HG03135 (cell line): Measurements from ENCODE around the gene CBL.
"Not testable (repeated sequence)": the region's sequence is repeated elsewhere in the genome, so short reads cannot be mapped to it uniquely, and the experiment has no call there.

Experiments used
- ATAC-seq: cut with Tn5 transposase; IDR thresholded peaks from one replicate; pipeline ENCODE4 v1.9.1; 2021; ENCODE audit warnings: mild to moderate bottlenecking, moderate library complexity; ENCODE audit not compliant: unreplicated experiment

Gene CBL

DNA sequence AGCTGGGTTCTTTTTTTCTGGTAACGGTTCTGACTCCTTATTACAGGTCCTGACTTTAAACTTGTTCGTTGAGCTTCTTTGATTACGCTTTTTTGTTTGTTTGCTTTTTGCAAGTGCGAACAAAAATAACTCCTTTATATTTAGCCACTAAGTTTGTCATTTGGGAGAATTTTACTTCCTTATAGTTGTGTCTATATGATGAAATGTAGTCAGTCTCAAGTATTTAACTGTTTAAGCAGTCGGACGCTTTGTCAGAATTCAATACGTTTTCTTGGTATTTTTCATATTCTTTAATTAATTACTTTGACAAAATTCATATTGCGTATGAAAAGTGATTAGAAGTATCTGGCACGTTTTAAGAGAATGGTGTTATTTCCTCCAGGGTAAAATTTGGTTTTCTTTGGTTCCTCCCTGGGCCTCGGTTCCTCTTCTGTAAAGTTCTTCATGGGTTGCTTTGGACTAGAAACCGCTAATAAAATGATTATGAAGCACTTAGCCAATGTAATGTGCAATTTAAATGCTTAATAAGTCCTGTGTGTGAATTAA, 1.3 kb downstream of the CBL start:
- no peak for ATAC-seq

DNA sequence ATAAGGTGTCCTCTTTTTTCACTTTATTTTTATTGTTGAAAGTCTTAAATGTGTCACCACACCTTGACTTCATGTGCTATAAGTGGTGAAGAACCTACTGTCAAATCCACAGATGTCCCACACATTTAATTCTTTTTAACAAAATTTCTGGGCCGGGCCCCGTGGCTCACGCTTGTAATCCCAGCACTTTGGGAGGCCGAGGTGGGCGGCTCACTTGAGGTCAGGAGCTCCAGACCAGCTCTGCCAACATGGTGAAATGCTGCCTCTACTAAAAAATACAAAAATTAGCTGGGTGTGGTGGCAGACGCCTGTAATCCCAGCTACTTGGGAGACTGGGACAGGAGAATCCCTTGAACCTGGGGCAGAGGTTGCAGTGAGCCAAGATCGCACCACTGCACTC, 3.0 kb downstream of the CBL start:
- no peak for ATAC-seq

DNA sequence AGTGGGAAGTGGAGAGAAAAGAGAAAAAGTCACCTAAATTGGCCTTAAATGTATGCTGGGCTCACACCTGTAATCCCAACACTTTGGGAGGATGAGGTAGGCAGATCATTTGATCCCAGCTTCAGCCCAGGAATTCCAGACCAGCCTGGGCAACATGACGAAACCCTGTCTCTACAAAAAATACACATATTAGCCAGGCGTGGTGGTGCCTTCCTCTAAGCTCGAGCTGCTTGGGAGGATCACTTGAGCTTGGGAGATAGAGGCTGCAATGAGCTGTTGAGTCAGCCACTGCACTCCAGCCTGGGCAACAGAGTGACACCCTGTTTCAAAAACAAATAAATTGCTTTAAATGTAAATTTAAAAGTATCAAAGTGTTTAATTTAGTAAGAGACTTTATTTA, 3.9 kb downstream of the CBL start:
- no peak for ATAC-seq

DNA sequence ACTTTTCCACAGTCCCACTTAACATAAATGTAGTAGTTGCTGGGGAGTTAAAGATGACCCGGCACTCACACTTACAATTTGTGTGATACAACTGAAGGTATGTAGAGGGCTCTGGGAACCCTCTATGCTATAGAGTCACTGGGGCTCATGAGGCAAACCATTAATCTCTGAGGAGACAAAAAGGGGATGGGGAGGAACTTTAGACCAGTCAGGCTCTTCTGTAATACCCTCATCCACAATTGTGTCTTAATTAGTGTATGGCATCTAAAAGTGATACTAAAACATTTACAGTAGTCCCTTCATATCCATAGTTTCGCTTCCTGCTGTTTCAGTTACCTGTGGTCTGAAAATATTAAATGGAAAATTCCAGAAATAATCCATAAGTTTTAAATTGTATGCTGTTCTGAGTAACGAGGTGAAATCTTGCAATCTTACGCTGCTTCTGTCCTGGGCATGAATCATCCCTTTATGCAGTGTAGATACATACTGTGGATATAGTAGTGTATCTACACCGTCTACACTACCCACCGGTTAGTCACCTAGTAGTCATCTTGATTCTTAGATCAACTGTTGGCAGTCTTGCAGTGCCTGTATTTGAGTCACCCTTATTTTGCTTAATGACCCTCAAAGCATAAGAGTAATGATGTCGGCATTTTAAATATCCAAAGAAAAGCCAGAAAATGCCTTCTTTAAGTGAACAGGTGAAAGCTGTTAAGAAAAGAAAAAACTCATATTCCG, 12.2 kb downstream of the CBL start:
- ATAC-seq: no peak

DNA sequence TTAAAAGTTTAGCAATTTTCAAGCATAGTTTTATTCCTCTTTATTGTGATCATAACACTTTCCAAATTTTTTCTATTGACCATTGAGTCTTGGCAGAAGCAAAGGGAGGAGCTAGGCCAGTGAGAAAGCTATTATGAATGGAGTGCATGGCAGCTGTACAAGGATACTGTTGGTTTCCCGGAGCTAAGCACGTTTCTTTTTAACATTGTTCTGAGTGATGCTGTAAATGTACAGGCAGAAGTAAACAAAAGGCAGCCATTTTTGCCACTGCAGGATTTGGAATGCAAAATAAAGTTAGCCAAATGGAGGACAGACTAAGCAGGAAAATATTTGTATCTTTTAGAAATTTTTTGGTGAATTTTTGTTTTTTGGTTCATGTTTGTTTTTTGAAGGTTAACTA, 16.2 kb downstream of the CBL start:
- no peak for ATAC-seq

DNA sequence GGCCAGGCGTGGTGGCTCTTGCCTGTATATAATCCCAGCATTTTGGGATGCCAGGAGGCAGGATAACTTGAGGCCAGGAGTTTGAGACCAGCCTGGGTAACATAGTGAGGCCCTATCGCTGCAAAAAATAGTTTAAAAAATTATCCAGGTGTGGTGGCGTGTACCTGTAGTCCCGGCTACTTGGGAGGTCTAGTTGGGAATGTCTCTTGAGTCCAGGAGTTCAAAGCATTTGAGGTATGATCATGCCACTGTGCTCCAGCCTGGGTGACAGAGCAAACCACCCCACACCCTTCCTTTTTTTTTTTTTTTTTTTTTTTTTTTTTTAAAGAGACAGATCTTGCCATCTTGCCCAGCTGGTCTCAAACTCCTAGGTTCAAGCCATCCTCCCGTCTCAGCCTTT, 16.8 kb downstream of the CBL start:
- ATAC-seq: no peak

DNA sequence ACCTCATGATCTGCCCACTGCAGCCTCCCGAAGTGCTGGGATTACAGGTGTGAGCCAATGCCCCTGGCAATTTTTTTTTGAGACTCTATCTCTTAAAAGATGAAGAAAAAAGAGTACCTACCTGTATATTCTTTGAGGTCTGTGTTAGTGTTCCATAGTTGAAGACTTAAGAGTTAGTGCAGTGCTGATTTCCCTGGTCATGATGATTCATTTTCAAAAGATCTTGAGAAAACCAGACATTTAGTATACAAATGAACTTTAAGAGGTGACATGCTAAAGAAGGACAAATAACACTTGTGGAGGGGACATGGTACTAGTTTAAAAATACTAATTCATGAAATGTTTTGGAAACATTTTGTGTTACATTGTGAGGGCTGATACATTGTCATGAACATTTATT, 17.7 kb downstream of the CBL start:
- ATAC-seq: no peak

DNA sequence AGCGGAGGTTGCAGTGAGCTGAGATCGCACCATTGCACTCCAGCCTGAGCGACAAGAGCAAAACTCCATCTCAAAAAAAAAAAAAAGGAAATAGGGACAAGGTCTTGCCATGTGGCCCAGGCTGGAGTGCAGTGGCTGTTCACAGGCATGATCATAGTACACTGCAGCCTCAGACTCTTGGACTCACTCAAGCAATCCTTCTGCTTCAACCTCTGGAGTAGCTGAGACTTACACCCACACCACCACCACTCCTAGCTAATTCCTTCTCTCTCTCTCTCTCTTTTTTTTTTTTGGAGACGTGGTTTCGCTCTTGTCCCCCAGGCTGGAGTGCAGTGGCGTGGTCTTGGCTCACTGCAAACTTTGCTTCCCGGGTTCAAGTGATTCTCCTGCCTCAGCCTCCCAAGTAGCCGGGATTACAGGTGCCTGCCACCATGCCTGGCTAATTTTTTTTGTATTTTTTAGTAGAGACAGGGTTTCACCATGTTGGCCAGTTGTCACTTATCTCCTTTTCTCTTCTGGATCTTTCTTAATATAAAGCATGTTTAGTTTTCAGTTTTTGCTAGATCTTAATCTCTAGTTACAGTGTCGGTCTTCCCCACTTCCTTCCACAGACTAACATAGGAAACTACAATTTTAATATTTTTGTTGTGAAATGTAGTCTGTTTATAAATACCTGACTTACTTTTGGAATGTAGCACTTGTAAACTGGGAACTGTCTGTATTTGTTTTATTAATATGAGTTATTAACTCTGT, 22.6 kb downstream of the CBL start:
- not testable (repeated sequence) for ATAC-seq

DNA sequence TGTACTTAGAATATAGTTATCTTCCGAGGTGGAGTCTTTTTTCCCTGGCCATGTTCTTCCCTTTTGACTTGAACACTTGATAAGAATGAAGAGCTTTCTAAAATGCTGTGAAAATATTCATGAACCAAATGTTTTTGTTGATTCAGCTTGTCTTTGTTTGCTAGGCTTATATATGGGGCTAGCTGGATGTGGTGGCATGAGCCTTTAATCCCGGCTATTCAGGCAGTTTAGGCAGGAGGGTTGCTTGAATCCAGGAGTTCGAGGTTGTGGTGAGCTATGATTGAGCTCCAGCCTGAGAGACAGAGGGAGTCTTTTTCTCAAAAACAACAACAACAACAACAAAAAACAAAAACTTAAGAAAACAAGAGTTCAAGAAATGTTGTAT, 23.1 kb downstream of the CBL start:
- no peak for ATAC-seq

DNA sequence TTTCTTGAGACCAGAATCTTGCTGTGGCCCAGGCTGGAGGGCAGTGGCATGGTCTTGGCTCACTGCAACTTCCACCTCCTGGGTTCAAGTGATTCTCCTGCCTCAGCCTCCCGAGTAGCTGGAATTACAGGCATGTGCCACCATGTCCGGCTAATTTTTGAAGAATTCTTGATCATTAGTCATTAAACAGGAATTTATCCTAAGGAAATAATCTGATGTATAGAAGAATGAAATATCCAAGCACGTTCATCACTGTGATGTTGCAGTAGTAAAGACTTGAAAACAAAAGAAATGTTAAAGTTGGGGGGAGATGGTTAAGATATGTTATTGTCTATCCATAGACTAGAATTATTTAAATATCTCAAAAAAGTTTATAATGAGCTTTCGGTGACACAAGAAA, 23.6 kb downstream of the CBL start:
- no peak for ATAC-seq

DNA sequence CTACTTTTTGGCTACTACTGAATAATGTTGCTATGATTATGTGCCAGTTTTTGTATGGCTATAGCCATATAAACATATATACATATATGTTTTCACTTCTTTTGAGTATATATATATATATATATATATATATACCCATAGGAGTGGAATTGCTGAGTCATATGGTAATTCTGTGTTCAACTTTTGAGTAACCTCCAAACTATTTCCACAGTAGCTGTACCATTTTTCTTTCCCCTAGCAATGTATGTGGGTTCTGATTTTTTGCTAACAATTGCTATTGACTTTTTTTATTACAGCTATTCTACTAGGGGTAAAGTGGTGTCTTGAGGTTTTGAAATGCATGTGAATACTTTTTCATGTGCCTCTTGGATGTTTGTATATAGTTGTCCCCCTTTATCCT, 30.4 kb downstream of the CBL start:
- ATAC-seq: no peak

DNA sequence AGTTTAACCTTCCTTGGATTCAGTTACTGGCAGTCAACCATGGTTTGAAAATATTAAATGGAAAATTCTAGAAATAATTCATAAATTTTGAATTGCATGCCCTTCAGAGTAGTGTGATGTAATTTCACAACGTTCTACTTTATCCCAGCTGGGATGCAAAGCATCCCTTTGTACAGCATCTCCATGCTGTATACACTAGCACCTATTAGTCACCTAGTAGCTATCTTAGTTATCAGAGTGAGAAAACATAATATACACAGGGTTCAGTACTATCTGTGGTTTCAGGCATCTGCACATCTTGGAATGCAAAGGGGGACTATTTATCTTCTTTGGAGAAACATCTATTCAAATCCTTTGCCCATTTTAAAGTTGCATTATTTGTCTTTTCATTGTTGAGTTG, 30.8 kb downstream of the CBL start:
- no peak for ATAC-seq

DNA sequence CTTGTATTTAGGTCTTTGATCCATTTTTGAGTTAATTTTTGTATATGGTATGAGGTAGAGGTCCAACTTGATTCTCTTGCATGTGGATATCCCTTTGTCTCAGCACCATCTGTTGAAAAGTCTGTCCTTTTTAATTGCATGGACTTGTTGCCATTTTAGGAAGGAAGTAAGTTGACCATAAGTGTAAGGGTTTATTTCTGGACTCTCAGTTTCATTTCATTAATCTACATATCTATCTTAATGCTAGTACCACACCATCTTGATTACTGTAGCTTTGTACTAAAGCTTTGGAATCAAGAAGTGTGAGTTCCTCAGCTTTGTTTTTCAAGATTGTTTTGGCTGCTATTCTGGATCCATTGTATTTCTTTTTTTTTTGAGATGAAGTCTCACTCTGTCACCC, 31.4 kb downstream of the CBL start:
- no peak for ATAC-seq

DNA sequence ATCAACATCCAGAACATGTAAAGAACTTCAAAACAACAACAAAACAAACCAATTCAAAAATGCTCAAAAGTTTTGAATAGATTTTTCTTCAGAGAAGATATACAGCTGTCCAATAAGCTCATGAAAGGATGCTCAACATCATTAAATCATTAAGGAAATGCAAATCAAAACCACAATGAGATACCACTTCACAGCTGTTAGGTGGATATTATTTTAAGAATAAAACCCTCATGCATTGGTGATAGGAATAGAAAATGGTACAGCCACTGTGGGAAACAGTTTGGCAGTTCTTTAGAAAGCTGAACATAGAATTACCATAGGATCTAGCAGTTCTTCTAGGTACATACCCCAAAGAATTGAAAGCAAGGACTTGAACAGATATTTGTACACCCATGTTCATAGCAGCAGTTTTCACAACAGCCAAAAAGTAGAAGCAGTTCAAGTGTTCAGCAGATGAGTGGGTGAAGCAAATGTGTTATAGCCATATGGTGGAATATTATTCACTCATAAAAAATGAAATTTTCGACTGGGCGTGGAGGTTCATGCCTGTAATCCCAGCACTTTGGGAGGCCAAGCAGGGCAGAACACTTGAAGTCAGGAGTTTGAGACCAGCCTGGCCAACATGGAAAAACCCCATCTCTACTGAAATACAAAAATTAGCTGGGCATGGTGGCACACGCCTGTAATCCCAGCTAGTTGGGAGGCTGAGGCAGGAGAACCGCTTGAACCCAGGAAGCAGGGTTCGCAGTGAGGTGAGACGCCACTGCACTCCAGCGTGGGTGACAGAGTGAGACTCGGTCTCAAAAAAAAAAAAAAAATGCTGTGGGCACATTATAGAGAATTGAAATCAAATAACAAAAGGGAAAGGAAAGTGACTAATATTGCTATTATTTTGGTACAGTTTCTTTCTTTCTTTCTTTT, 42.9 kb downstream of the CBL start:
- no peak for ATAC-seq

DNA sequence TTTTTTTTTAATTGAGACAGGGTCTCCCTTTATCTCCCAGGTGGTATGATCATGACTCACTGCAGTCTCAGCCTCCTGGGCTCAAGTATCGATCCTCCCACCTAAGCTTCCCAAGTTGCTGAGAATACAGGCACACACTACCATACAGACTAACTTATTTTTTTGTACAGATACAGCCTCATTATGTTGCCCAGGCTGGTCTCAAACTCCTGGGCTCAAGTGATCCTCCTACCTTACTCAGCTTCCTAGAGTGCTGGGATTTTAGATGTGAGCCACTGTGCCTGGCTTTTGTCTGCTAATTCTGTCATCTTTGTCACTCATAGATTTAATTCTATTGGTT, 43.5 kb downstream of the CBL start:
- no peak for ATAC-seq

DNA sequence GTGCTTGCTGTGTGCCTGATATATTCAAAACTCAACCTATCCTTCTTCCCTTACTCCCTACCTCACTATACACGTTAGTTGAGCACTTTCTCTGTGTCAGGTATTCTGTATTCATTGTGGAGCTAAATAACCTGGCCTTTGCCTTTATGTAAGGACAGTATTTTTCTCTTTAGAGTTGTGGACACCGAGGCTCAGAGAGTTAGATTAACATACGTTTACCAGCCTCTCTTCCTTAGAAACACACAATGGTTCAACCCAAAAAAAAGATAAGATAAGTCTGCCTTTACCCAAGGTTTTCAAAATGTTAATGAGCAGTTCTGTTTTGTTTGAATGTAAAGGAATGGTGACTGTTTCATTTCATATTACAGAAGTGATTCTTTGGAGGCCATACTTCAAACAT, 45.0 kb downstream of the CBL start:
- no peak for ATAC-seq

DNA sequence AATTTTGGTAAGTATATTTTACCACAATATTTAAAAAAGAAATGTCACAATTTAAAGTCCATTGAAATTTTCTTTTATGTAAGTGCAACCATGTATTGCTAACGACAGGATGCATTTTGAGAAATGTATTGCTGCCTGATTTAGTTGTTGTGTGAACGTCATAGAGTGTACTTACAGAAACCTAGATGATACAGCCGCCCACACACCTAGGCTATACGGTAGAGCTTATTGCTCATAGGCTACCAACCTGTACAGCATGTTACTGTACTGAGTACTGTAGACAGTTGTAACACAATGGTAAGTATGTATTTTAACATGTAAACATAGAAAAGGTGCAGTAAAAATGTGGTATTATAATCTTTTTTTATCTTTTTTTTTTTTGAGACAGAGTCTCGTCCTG, 48.1 kb downstream of the CBL start:
- no peak for ATAC-seq

DNA sequence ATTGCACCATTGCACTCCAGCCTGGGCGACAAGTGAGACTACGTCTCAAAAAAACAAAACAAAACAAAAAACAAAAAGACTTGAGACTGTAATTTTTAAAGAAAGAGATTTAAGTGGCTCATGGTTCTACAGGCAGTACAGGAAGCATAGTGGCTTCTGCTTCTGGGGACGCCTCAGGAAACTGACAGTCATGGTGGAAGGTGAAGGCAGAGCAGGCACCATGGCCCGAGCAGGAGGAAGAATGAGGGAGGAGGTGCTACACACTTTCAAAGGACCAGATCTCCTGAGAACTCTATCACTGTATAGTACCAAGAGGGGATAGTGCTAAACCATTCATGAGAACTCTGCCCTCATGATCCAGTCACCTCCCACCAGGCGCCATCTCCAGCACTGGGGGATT, 52.0 kb downstream of the CBL start:
- ATAC-seq: no peak

DNA sequence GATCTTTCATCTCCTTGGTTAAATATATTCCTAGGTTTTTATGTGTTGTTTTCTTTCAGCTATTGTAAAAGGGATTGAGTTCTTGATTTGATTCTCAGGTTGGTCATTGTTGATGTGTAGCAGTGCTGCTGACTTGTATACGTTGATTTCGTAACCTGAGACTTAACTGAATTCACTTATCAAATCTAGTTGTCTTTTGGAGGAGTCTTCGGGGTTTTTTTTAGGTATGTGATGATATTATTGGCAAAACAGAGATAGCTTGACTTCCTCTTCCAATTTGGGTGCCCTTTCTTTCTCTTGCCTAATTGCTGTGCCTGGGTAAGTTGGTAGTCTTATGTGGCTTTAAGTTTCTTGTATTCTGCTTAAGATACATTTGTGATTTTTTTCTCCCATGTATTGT, 52.8 kb downstream of the CBL start:
- no peak for ATAC-seq

DNA sequence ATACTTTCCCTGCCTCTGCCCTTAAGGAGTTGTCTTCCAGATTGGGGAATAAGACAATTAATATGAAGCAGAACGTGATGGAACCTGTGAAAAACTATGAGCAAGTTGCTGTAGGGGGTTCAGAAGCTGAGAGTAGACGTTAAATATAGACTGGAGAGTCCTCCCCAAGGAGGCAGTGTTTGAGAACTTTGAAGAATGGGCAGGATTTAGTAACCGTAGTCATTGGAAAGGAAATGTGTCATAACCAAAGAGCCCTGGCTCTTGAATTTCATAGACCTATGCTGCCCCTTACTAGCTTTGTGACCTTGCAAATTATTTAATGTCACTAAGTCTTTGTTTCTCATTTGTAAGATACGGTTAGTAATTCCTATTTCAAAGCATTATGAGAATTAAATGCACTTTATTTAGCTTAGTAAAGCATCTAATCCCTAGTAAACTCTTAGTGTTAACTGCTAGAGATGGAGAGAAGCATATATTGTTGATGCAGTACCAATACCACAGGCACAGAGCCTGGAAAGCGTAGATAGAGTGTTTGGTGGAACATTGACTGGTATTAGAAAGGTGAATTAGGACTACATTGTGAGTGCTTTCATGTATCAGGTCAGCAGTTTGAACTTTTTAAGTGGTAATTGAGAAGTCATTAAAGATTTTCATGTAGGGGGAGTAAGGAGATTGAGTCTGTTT, 56.7 kb downstream of the CBL start:
- no peak for ATAC-seq

DNA sequence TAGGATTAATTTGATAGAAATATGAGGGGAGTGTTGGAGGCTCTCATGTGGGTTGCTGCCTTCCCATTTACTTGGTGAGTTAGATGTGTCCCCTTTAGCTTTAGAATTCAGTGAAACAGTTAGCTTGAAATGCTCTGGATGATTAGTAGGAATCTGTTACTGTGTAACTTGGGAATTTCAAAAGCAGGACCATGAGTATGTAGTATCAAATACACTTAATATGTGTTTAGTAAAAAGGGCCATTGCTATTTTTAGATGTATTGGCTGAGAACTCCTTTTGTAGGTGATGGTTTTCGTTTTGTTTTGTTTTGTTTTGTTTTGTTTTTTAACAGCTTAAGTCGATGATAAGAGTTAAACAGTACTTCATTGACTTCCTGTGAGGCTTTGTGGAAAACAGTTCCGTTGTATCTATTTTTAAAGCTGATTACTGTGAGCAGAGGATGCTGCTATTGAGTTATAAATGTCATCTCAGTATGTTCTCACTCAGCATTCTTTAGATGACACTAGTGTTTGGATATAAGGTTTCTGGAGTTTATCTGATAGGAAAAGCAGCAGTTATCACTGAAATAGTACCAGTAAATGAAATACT, 57.3 kb downstream of the CBL start:
- no peak for ATAC-seq
